Amygdala (tissue), 56 donors: ENCODE results near the gene RHEB.

Experiments
- DNase-seq, 56 donors: peaks; one replicate each; lab custom pipeline; 2025; lab: John Stamatoyannopoulos, UW

The RHEB gene

DNA sequence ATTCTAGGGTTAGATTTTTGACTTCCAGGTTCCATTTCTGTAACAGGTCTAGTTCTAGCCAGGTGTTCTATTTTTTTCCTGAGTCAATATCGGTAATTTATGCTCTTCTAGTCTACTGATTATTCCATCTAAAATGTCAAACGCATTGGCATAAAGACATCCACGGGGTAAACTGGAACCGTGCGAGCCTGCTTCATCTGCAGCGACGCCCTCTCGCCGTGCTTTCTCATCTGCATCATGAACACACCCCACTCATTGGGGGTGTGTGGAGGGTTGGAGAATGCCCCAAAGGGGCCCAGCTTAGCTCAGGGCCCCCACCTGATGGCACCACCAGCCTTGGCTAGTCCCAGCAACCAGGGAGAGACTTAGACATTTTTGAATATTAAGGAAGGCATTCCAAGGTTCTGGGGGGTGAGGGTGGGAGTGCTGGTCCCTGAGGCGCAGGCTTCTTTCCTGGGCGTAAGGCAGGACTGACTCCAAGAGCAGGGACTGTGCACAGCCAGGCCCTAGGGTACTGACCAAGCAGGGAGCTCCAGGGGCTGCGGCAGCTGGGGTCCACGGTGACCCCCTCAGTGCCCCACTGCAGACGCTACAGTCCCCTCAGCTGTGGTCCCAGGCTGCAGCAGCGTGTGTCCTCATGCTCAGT, 66.9 kb downstream of the RHEB start:
- no peak for DNase-seq

DNA sequence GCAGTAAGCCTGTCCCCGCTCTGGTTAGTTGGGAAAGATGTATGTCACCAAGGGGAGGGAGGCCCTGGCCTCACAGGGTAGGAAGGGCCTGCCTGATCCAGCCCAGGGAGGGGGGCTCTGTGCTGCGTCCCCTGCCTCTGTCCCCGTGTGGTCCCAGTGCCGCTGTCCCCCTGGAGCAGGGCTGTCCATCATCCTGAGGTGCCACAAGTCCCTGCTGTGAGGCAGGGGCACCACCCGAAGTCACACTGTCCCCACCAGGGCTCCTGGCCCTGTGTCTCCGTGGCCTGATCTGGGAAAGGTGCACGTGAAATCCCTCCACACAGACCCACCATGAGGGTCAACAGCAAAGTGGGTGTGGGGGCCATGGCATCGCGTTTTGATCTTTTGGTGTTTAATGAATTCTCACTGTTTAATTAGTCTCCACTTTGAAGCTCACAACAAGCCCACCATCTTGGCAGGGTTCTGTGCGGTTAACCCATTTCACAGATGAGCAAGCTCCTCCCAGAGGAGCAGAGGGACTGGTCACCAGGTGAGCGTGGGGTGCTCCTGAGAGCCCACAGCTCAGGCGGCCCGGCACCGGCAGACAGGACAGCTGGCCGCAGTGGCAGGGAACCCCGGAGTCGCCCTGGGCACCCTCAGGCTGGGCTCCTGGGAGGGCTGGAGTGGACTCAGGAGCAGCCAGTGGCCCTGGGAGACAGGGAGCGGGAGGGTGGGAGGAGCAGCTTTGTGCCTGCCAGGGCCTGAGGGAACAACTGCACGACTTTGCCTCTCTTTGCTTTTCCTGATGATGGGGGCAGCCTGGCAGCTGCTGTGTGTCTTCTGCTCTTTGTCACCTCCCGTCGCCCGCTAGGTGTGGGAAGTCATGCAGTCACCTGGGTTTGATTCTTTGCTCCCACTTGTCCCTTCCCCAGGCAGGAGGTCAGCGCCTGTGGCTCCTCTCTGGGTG, 67.8 kb downstream of the RHEB start:
- DNase-seq: no peak

DNA sequence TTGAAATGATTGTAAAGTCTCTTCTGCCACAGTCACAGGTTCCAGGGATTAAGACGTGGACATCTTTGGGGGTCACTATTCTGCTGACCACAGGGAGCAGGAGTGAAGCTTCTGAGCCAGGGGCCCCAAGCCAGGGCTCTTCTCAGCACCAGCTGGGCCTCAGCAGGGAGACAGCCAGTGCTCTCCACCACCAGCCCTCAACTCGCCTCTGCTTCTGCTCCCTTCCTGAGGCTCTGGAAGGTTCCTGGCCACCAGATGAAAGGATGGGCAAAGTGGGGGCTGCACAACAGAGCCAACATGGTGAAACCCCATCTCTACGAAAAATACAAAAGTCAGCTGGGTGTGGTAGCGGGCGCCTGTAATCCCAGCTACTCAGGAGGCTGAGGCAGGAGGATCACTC, 68.5 kb downstream of the RHEB start:
- no peak for DNase-seq

- DNase-seq: no peak
Observed at GRCh38 chr7:151449990-151450389, 69.7 kb downstream of the RHEB start.

- DNase-seq: peak in 32 of 56 donors; percentile 11 to 70 (median 44)
Observed at GRCh38 chr7:151448261-151449252, 71.1 kb downstream of the RHEB start.

GRCh38 chr7:151447901-151448260, 71.8 kb downstream of the RHEB start:
- DNase-seq: no peak

DNA sequence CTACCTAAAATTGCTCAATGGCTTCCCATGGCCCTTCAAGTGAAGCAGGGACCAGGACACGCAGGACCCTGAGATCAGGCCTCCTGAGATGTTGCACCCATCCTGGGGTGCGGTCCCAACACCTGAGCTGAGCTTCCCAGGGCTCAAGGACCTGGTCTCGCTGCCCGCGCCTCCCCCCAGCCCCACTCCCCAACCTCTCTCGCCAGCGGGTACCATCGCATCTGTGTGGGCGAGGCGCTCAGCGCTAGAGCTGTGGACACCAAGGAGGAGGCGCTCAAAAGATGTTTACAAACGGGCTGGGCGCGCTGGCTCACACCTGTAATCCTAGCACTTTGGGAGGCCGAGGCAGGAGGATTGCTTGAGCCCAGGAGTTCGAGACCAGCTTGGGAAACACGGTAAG, 72.4 kb downstream of the RHEB start:
- no peak for DNase-seq

GRCh38 chr7:151446412-151446811, 73.3 kb downstream of the RHEB start:
- DNase-seq: peak in 1 of 56 donors; percentile 5

GRCh38 chr7:151444632-151445031, 75.1 kb downstream of the RHEB start:
- DNase-seq: no peak

DNA sequence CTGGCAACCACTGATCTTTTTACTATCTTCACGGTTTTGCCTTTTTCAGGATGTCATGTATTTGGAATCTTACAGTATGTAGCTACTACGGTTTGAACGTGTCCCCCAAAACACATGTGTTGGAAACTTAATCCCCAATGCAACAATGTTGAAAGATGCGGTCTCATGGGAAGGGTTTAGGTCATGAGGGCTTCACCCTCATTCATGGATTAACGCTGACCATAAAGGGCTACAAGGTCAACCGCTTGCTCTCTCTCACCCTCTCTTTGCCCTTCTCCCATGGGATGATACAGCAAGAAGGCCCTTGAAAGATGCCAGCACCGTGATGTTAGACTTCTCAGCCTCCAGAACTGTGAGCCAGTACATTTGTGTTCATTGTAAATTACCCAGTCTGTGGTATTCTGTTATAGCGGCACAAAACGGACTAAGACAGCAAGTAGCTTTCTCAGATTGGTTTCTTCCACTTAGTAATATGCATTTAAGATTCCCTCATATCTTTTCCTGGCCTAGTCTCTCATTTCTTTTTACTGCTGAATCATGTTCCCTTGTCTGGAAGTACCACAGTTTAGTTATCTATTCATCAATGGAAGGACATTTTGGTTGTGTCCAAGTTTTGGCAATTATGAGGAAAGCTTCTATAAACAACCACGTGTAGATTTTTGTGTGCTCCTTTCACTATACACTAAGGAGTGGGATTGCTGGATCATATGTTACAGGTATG, 76.8 kb downstream of the RHEB start:
- no peak for DNase-seq

DNA sequence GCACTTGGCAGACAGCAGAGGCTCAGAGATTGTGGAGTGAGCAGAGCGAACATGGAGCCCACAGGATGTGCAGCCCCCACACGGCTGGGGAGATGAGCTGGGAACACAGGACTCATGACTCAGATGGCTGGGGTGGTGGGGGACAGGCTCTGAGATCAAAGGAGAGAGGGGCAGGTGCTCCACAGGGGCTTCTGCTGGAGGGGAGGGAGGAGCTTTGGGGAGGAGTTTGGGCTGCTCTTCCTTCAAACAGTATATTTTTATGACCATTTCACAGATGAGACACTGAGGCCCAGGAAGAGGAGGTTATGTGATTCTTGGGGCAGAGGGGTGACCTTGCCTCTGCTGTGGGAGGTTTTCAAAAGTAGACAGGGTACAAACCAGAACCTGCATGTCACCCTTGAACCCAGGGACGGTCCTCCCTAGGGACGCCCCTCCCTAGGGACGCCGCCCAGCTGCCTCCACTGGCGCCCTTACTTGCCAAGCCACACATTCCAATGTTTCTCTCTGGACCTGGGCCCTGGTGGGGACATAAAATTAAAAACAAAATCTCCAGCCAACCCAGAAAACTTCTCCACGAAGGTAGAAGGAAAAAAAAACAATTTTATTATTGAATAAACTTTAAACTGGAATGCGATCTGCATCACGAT, 78.8 kb downstream of the RHEB start:
- DNase-seq: no peak

- no peak for DNase-seq
Observed at GRCh38 chr7:151439855-151440798, 79.6 kb downstream of the RHEB start, which contains the start of gene CRYGN. Gene CRYGN (minus strand): TSS chr7:151440141. CDS start chr7:151439917, 224 bp downstream.

DNA sequence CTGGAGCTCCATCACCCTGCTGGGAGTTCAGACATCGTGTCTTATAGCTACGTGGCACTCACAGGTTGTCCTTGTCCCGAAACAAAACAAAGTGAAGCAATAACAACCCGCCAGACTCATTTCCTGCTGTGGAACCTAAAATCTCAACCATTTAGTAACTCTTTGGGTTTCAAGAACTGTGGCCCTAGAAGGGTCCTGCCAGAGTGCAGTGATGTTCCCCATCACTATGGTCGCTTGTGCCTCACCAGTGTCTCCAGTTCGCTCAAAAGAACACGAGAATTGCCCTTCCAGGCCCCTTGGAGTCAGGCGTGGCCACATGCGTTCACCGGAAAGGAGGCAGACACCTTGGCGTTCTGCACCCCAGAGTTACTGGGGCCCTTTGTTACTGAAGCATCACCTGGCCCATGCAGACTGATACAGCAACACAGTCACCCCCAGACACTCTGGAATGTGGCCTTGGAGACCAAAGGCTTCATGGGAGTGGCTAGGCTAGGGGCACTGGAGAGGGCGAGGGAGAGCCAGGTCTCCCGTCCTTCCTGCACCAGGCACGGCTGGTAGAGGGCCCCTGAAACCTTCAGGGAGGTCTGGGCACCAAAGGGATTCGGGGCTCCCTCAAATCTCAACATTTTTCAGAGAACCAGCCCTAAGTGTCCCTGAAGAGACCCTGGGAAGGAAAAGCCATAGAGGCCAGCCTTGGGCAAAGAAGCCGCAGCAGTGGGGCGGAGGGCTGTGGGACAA, 80.7 kb downstream of the RHEB start:
- DNase-seq: no peak

DNA sequence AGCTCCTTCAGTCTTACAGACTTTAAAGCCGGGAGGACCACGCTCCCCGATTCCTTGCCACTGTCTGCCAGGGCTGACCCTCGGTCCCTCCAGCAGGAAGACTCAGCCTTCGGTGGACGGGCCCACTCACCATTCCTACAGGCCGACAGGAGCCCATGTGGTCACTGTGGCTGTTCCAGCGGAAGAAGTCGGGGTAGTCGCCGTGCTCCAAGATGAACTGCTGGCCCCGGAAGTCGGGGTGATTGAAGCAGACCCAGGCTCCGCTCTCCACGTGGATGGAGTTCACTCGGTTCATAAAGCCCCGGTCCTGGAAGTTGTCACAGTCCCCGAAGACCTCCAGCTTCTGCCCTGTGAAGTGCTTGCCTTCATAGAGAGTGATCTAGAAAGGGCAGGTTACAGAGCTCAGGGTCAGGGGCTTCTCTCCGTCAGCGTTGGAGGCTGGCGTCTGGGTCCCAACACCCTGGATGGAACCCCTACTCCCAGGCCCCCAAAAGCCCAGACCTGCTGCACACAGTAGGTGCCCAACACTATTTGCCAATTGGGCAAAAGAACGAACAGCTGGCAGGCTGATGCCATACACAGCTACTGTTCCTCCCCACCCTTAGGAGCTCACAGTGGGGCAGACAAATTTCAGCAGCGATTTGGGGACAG, 81.7 kb downstream of the RHEB start:
- no peak for DNase-seq

DNA sequence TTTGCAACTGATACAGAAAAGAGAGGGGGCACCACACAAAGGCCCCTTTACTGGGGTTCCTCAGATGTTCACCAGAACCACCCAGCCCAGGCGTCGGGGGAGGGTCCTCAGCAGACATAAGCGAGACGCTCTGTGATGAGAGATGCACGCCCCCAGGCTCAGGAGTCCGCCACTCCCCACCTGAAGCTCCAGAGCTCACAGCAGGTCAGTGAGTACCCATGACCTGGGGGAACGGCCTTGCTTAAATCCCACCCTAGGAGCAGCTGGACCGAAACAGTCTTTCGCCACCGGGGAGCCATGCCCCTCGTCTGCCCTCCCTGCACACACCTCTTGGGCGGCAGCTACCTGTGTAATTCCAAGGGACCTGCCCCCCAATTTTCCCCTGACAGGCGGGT, 82.5 kb downstream of the RHEB start:
- DNase-seq: no peak

DNA sequence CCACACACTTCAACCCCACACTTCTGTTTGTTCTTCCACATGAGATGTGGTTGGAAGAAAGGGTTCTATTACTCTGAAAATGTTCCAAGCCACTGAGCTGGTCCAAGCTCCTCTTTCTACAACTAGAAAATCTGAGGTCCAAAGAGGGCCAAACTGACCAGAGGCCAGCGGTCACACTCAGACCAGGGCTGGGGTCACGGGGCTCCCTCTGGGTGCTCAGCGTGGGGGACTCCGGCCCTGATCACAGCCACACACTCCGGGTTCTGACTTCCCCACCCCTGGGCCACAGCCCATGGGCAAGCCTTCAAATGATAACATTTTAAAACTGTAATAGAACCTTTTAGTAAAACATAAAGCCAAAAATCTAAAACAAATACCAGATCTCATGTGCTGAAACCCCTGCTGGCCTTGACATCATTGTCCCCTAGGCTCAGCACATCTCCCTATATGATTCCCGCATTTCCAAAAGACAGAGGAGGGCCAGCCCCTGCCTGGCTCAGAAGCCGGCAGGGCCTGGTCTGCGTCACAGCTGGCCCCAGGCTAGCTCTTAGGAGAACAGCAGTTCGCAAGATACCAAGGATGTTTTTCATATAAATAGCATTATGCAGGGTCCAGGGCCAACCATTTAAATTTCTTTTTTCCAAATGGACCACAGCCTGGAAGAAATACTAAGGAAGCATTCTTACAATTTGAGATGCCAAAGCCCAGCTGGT, 83.1 kb downstream of the RHEB start:
- no peak for DNase-seq
